NOMO-1 treated with DMSO at 0.1 percent for 48 hours (cell line): ENCODE data around the gene DHRS7.

Experiments
- DNase-seq: peaks from one replicate; lab custom pipeline; 2025; ENCODE audit not compliant: unreplicated experiment; lab: John Stamatoyannopoulos, UW

DHRS7 gene

GRCh38 chr14:60164712-60165546, at the start of gene DHRS7:
TSS of gene DHRS7 (minus strand) at chr14:60165398. CDS start at chr14:60165309, 89 bp downstream.
- peak; percentile 78 for DNase-seq

- no peak for DNase-seq
Observed at GRCh38 chr14:60214415-60215126, 49.4 kb upstream of the DHRS7 start.

DNA sequence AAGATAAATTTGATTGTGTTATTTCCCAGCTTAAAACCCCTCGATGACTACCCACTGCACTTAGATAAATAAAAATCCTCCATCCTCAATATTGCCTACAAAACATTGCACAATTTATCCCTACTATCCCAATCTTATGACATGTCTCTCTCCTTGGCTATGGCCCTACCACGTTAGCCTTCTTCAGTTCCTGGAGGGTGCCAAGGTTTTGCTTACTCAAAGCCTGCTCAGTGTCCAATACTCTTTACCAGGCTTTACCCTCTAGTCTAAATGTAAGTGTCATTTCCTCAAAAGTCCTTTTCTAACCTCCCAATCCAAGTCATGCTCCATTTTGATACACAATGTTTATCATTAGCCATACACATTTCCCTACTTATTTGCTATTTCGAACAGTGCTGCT, 48.8 kb upstream of the DHRS7 start:
- no peak for DNase-seq

DNA sequence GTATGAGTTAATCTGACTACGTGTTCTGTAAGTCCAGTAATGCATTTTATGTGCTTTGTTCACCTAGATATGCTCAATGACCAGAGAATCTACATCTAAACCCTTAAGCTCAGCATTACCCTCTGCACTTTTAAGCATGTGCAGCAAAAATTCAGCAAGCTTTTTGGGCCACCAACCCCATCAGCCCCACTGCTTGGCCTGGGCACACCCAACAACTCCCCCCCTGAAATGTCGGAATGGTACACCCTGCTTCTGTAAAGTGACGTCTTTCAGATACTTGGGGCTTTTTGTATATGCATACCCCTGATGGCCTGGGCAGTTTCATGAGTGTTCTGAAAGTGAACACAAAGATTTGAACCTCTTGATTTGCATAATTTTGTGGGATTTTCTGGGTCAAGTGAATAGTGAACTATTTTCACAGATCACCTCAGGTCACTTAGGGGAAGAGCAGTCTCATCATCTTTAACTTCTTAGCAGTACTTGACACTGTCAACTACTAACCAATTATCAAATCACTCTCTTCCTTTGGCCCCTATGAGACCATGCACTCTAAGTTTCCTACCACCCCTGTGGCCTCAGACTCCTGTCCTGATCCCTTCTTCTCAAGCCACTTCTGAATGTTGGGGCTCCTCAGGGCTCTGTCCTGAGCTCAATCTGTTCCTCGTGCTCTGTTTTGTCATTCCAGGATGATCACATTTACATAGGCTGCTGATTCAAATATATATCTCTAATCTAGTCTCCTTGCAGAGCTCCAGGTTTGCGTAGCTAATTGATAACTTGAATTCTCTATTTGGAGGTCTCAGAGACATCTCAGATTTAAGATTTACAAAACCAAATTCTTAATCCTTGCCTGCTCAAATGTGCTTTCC, 47.5 kb upstream of the DHRS7 start:
- no peak for DNase-seq

DNA sequence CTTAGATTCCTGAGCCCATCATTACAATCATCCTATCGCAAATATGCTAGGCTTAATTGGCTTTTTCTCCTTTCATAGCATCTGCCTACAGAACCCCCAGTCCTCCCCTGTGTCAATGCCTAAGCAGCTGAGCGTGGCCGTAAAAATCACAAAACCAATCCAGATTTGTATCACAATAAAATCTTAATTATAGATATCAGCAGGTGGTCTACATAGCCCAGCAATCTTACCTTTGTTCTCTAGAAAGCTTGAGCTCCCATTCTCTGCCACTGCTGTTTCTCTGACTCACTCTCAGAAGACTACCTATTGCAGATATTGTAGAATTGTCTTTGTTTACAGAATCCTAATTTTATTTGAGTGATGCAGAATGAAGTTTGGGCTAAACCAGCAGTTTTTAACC, 46.0 kb upstream of the DHRS7 start:
- DNase-seq = no peak

DNA sequence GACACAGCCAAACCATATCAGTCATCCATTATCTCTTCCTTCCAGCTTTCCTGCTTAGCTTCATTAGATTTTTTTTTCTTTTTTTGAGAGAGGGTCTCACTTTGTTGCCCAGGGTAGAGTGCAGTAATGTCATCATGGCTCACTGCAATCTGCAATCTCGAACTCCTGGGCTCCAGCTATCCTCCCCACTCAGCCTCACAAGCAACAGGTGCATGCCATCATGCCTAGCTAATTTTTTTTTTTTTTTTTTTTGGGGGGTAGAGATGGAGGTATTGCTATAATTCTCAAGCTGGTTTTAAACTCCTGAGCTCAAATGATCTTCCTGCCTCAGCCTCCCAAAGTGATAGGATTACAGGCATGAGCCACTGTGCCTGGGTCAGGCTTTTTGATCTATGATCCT, 45.5 kb upstream of the DHRS7 start:
- DNase-seq = no peak

GRCh38 chr14:60206837-60207533, 41.8 kb upstream of the DHRS7 start:
- DNase-seq = peak; percentile 43

GRCh38 chr14:60206249-60206670, 41.1 kb upstream of the DHRS7 start:
- DNase-seq = no peak

DNA sequence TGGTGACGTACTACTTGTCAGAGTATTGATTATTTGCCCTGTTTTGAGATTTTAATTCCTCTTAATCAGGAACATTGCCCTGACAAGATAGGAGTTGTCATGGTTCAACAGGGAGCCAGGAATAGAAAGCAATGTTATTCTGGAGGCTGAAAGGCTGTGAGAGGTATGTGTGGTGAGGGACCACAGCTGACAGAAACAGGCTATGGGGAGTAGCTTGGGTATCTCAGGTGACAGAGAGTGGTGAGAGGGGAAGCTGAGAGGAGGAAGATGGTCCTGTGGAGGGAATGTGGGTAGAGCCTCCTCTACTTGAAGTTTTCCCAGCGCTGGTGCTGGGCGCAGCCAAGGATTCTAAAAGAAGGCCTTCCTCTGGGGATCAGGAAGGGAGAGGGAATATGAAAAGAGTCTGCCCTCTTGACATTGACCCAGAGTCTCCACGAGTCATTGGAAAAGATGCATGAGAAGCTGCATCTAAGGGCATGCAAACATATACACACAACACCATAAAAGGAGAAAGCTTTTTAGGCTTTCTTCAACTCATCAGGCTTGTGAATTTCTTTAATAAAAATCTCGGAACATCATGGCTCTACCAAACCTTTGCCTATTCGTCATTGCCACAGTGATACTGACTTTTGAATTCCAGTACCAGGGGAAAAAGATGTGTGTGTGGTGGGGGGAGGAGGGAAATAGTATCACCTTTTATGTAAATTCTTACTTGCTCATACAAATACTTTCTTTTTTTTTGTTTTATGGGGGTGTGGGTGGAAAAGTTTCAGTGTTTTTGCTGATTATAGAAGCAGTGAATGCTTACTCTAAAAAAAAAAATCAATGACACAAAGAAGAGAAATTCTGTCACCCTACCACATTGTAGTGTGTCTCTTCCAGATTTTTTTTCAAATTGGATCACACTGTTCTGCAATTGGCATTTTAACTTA, 39.9 kb upstream of the DHRS7 start:
- no peak for DNase-seq

- DNase-seq = peak; percentile 62
Observed at GRCh38 chr14:60204104-60204842, 39.1 kb upstream of the DHRS7 start.

- no peak for DNase-seq
Observed at GRCh38 chr14:60199321-60199720, 34.1 kb upstream of the DHRS7 start.

DNA sequence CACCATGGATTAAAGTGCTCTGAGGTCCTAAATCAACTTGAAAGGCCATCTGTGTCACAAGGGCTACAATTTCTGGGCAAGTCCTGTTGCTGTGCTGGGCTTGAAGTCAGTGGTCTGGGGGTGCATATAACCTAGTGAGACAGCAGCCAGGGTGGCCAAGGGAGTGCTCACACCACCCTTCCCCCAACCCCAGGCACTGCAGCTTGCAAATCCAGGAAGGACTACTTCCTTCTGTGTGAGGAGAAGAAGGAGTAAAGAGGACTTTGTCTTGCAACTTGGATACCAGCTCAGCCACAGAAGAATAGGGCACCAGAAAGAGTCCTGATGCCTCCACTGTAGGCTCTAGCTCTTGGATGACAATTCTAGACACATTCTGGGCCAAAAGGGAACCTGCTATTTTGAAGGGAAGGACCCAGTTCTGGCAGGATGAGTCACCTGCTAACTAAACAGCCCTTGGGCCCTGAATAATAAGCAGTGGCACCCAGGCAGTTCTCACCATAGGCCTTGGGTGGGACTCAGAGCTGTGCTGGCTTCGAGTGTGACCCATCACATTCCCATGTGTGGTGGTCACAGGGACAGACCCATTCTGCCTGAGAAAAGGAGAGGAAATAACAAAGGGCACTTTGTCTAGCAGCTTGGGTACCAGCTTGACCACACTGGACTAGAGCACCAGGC, 32.6 kb upstream of the DHRS7 start:
- DNase-seq = no peak

DNA sequence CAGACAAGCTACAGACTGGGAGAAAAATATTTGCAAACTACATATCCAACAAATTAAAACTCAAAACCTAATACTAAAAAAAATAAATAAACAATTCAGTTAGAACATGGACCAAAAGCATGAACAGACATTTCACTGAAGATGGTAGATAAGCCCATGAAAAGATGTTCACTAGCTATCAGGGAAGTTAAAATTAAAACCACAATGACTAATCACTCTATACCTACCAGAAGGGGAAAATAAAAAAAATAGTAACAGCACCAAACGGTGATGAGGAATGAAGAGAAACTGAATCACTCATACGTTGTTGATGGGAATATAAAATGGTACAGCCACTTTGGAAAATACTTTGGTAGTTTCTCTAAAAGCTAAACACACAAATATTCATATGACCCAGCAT, 31.1 kb upstream of the DHRS7 start:
- peak; percentile 34 for DNase-seq

GRCh38 chr14:60195179-60195810, 30.1 kb upstream of the DHRS7 start:
- DNase-seq = no peak

DNA sequence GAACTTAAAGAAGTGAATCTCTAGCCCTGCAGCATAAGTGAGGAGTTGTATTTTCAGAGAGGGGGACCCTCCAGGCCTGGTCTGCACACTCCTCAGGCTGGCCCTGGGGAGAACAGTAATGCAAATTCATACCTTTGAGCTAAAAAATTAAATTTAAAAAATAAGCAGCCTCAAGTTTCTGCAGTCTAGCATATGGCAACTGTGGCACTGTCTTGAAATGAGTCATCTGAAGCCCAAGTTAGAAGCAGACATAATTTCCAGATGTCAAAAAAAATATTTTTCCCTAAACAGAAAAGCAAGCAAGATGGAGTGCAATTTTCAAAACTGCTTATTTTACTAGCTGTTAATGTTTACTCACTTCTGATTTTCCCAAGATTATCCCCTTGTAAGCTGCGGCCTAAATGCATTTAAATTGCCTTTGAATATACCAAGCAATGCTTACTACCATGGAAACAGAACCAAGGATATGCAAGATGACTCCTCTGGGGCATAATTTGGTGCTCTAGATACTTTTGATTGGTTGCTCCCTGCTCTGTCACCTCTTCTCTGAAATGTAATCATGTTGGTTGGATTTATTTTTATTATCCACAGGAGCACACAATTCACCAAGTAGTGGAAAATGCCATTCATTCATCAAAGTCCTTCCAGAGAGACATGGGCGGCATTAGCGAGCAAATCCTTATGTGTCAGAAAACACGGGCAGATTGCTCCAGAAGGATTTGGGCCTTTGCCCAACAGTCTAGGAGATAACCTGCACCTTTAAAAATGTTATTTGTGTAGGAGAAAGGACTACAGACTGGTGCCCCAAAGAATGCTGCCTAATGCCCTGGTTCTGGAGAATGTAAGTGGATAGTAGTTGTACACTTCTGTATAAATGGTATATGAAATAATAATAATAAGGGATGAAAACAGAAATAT, 25.0 kb upstream of the DHRS7 start:
- no peak for DNase-seq

GRCh38 chr14:60188696-60189095, 23.5 kb upstream of the DHRS7 start:
- DNase-seq = no peak

DNA sequence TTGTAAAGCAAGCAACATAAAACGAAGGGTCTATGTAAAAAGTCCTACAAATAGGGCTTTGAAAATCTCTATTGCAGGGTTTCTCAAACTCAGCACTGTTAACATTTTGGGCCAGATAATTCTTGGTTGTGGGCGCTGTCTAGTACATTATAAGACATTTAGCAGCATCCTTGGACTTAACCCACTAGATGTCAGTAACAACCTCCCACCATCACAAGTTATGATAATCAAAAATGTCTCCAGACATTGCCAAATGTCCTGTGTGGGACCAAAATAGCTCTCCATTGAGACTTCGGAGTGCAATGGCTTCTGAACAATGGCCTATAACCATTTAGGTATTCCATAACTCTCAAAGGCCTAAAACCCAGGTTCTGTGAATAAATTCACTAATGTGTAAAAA, 22.9 kb upstream of the DHRS7 start:
- no peak for DNase-seq
